Stimulated activated CD8-positive, alpha-beta memory T cell treated with anti-CD3 and anti-CD28 coated beads, Interleukin-15, amount 100 ng/mL, for 24 hours (primary cell): Measurements from ENCODE around the gene DTWD1.
A peak's percentile ranks its signal among the peaks of the same experiment; 100 is the strongest.
"Not testable (repeated sequence)": the region's sequence is repeated elsewhere in the genome, so short reads cannot be mapped to it uniquely, and the experiment has no call there.

Experiments
- DNase-seq: peaks from one replicate; pipeline ENCODE4 v3.0.0-alpha.2; 2020; ENCODE audit warnings: low read depth

DTWD1 gene

GRCh38 chr15:49620658-49621368 is at the start of gene DTWD1, which contains the start of gene FAM227B:
DTWD1 (plus strand) TSS chr15:49621048; CDS start chr15:49625168, 4,120 bp downstream.
FAM227B (minus strand) TSS chr15:49620818; CDS start chr15:49615171, 5,647 bp downstream.
- DNase-seq, result peak; percentile 74

GRCh38 chr15:49573421-49573820 is 47.4 kb upstream of the DTWD1 start:
- DNase-seq, result no peak

GRCh38 chr15:49589030-49589429 is 31.8 kb upstream of the DTWD1 start:
- no peak for DNase-seq

- DNase-seq, result not testable (repeated sequence)
Observed at GRCh38 chr15:49592829-49593316, 28.0 kb upstream of the DTWD1 start.

GRCh38 chr15:49604625-49605409 is 16.0 kb upstream of the DTWD1 start:
- DNase-seq, result no peak

- no peak for DNase-seq
Observed at GRCh38 chr15:49605588-49605987, 15.3 kb upstream of the DTWD1 start.

- DNase-seq, result no peak
Observed at GRCh38 chr15:49606594-49606993, 14.3 kb upstream of the DTWD1 start.

- DNase-seq, result no peak
Observed at GRCh38 chr15:49610157-49610918, 10.5 kb upstream of the DTWD1 start.

- DNase-seq, result not testable (repeated sequence)
Observed at GRCh38 chr15:49612240-49612639, 8.6 kb upstream of the DTWD1 start.

GRCh38 chr15:49619226-49619625 is 1.6 kb upstream of the DTWD1 start:
- no peak for DNase-seq

GRCh38 chr15:49620199-49620598 is 649 bp upstream of the DTWD1 start:
- no peak for DNase-seq

GRCh38 chr15:49621401-49621811 is 558 bp downstream of the DTWD1 start:
- DNase-seq, result no peak

- no peak for DNase-seq
Observed at GRCh38 chr15:49621887-49622286, 1.0 kb downstream of the DTWD1 start.

GRCh38 chr15:49622561-49622960 is 1.7 kb downstream of the DTWD1 start:
- DNase-seq, result no peak

GRCh38 chr15:49624056-49624455 is 3.2 kb downstream of the DTWD1 start:
- DNase-seq, result no peak

GRCh38 chr15:49625460-49626036 is 4.7 kb downstream of the DTWD1 start:
- no peak for DNase-seq

- DNase-seq, result no peak
Observed at GRCh38 chr15:49627407-49627877, 6.6 kb downstream of the DTWD1 start.

GRCh38 chr15:49628379-49628778 is 7.5 kb downstream of the DTWD1 start:
- DNase-seq, result no peak

GRCh38 chr15:49637857-49638256 is 17.0 kb downstream of the DTWD1 start:
- DNase-seq, result no peak

- no peak for DNase-seq
Observed at GRCh38 chr15:49644364-49644794, 23.5 kb downstream of the DTWD1 start.

- DNase-seq, result no peak
Observed at GRCh38 chr15:49645277-49645676, 24.4 kb downstream of the DTWD1 start.

- DNase-seq, result no peak
Observed at GRCh38 chr15:49645941-49646340, 25.1 kb downstream of the DTWD1 start.
